Hematopoietic multipotent progenitor cell (in vitro differentiated cells): ENCODE measurements around the gene ACAD10. TPM values are rescaled to one million over a fixed set of nuclear protein-coding genes. Genes with fewer than 3 reads are reported as not detected.

Experiments used
- small RNA-seq: library from RNA; depleted of rRNA; stranded (forward); fragments of <200 nt; gene quantifications from one replicate; pipeline ENCODE3, GENCODE V24; 2012
- total RNA-seq: library from RNA; depleted of rRNA; stranded (reverse); fragments of >200 nt; gene quantifications from one replicate; pipeline ENCODE4 v1.2.3, GENCODE V29; 2012

The ACAD10 gene
- total RNA-seq, 1 donor = 27.5 TPM

Small RNAs within 50 kb of the gene (small RNA-seq; reads per million reads assigned to genes)
- gene MIR6761 = not detected

Other genes with a start within 250 kb of the ACAD10 start
- 32.3 TPM for gene ATXN2, start 86.7 kb upstream of the ACAD10 start, total RNA-seq
- gene BRAP, start 97 bp upstream of the ACAD10 start, total RNA-seq = 19.9 TPM
- 35.3 TPM for gene ALDH2, start 80.9 kb downstream of the ACAD10 start, total RNA-seq
- 25.9 TPM for gene MAPKAPK5, start 156.2 kb downstream of the ACAD10 start, total RNA-seq